Neural progenitor cell (in vitro differentiated cells): ENCODE data around the gene VSIG8. TPM values are rescaled to one million over a fixed set of nuclear protein-coding genes. Genes with fewer than 3 reads are reported as not detected.

ENCODE experiments used
- DNase-seq: peaks from one replicate; pipeline ENCODE4 v3.0.0-alpha.2; 2016; ENCODE audit warnings: low spot score
- H2AFZ ChIP-seq: fragments of 200-600 bp; sonication (generic); replicated peaks from 2 replicates; pipeline ENCODE4 v1.6.1; 2016; ENCODE audit warnings: antibody characterized with exemption
- H3F3A ChIP-seq: fragments of 200-600 bp; sonication (generic); 2 replicates; pipeline ENCODE4 v1.6.1; 2016; ENCODE audit warnings: antibody characterized with exemption, low read depth
- H3K27ac ChIP-seq: fragments of 200-600 bp; sonication (generic); 2 replicates; pipeline ENCODE4 v1.5.1; 2016; ENCODE audit warnings: mild to moderate bottlenecking
- H3K27me3 ChIP-seq: fragments of 200-600 bp; sonication (generic); 2 replicates; pipeline ENCODE4 v1.6.1; 2016; ENCODE audit warnings: mild to moderate bottlenecking, moderate library complexity
- H3K36me3 ChIP-seq: fragments of 200-600 bp; sonication (generic); 2 replicates; pipeline ENCODE4 v1.5.1; 2016
- H3K4me1 ChIP-seq: fragments of 200-600 bp; sonication (generic); 2 replicates; pipeline ENCODE4 v1.6.1; 2016; ENCODE audit warnings: mixed run types
- H3K4me2 ChIP-seq: fragments of 200-600 bp; sonication (generic); 2 replicates; pipeline ENCODE4 v1.6.1; 2016
- H3K4me3 ChIP-seq: fragments of 200-600 bp; sonication (generic); 2 replicates; pipeline ENCODE4 v1.5.1; 2016
- H3K79me2 ChIP-seq: fragments of 200-600 bp; sonication (generic); 2 replicates; pipeline ENCODE4 v1.6.1; 2016; ENCODE audit warnings: low read depth
- H3K9ac ChIP-seq: fragments of 200-600 bp; sonication (generic); 2 replicates; pipeline ENCODE4 v1.6.1; 2016
- H3K9me3 ChIP-seq: fragments of 200-600 bp; sonication (generic); 2 replicates; pipeline ENCODE4 v1.5.1; 2016; ENCODE audit warnings: low read depth
- H4K20me1 ChIP-seq: fragments of 200-600 bp; sonication (generic); 2 replicates; pipeline ENCODE4 v1.6.1; 2016; ENCODE audit warnings: low read depth
- H3K27ac Mint-ChIP-seq: 3 replicates; pipeline ENCODE4 v1.8.0; 2021; ENCODE audit warnings: mixed read lengths
- H3K27me3 Mint-ChIP-seq: 2 replicates; pipeline ENCODE4 v1.8.0; 2022; ENCODE audit warnings: low read depth, mild to moderate bottlenecking, inconsistent platforms, moderate library complexity, mixed read lengths; ENCODE audit not compliant: insufficient read depth
- H3K36me3 Mint-ChIP-seq: 3 replicates; pipeline ENCODE4 v1.8.0; 2021; ENCODE audit warnings: mixed read lengths
- H3K4me1 Mint-ChIP-seq: 3 replicates; pipeline ENCODE4 v1.8.0; 2021; ENCODE audit warnings: mixed read lengths
- H3K4me3 Mint-ChIP-seq: 3 replicates; pipeline ENCODE4 v1.8.0; 2021; ENCODE audit warnings: mild to moderate bottlenecking, moderate library complexity, mixed read lengths
- H3K9me3 Mint-ChIP-seq: 3 replicates; pipeline ENCODE4 v1.8.0; 2020; ENCODE audit warnings: mixed read lengths
- EZH2 ChIP-seq: fragments of 200-600 bp; sonication (generic); IDR thresholded peaks from 2 replicates; pipeline ENCODE4 v1.6.1; 2017; ENCODE audit warnings: antibody characterized with exemption, mild to moderate bottlenecking, moderate library complexity
- EZH2phosphoT487 ChIP-seq: fragments of 200-600 bp; sonication (generic); IDR thresholded peaks from 2 replicates; pipeline ENCODE4 v1.6.1; 2017; ENCODE audit warnings: antibody characterized with exemption
- total RNA-seq: library from RNA; depleted of rRNA; stranded (reverse); fragments of >200 nt; gene quantifications from 2 replicates; pipeline ENCODE4 v1.2.3, GENCODE V29; 2015; ENCODE audit warnings: low replicate concordance
- TF ChIP-seq, protein P1 (sequence below): fragments of 200-600 bp; sonication (generic); IDR thresholded peaks from 2 replicates; pipeline ENCODE4 v1.5.1; 2017; ENCODE audit warnings: antibody characterized with exemption, mild to moderate bottlenecking

VSIG8 gene
- total RNA-seq, 1 donor from 2014 or later = not detected

DNA sequence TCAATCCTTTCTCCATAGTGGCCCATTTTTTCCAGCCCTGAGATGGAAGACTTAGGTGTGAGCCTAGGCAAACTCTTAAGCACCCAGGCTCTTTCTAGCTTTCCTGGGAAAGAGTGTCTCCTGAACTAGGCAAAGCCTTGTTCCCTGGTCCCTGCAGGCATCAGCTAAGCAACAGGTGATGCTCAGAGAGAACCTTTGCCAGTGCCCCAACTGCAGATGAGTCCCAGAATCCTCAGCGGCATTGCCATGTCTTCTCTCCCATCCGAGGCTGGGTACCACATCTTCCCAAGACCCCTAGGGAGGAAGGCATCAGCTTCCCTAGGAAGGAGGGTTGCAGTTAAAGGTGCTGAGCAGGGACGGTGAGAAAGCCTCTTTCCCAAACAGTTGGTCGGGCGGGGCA lies 8.2 kb upstream of the VSIG8 start:
- DNase-seq = no peak
- no peaks in the 10 kb centered on the region for H3K36me3 ChIP-seq
- no peak overlapping the region for H3K4me3 Mint-ChIP-seq
- H3K27me3 Mint-ChIP-seq = peaks cover 7% of the 10 kb centered on the region
- no peak overlapping the region for H3K27ac Mint-ChIP-seq
- H3K4me2 ChIP-seq = no peak overlapping the region
- no peaks in the 10 kb centered on the region for H3K36me3 Mint-ChIP-seq
- no peak overlapping the region for H2AFZ ChIP-seq
- no peak overlapping the region for H3K9ac ChIP-seq
- peaks cover 14% of the 10 kb centered on the region for H3K4me1 Mint-ChIP-seq
- no peaks in the 10 kb centered on the region for H3F3A ChIP-seq
- H4K20me1 ChIP-seq = no peaks in the 10 kb centered on the region
- H3K4me3 ChIP-seq = no peak overlapping the region
- no peaks in the 10 kb centered on the region for H3K9me3 Mint-ChIP-seq
- no peak overlapping the region for H3K27ac ChIP-seq
- no peaks in the 10 kb centered on the region for H3K9me3 ChIP-seq
- no peaks in the 10 kb centered on the region for H3K79me2 ChIP-seq
- H3K27me3 ChIP-seq = no peaks in the 10 kb centered on the region
- TF ChIP-seq EZH2phosphoT487 (no peak), EZH2 (no peak)
- TF ChIP-seq, protein P1, sequence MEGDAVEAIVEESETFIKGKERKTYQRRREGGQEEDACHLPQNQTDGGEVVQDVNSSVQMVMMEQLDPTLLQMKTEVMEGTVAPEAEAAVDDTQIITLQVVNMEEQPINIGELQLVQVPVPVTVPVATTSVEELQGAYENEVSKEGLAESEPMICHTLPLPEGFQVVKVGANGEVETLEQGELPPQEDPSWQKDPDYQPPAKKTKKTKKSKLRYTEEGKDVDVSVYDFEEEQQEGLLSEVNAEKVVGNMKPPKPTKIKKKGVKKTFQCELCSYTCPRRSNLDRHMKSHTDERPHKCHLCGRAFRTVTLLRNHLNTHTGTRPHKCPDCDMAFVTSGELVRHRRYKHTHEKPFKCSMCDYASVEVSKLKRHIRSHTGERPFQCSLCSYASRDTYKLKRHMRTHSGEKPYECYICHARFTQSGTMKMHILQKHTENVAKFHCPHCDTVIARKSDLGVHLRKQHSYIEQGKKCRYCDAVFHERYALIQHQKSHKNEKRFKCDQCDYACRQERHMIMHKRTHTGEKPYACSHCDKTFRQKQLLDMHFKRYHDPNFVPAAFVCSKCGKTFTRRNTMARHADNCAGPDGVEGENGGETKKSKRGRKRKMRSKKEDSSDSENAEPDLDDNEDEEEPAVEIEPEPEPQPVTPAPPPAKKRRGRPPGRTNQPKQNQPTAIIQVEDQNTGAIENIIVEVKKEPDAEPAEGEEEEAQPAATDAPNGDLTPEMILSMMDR = no peak
- peaks cover 5% of the 10 kb centered on the region for H3K4me1 ChIP-seq

DNA sequence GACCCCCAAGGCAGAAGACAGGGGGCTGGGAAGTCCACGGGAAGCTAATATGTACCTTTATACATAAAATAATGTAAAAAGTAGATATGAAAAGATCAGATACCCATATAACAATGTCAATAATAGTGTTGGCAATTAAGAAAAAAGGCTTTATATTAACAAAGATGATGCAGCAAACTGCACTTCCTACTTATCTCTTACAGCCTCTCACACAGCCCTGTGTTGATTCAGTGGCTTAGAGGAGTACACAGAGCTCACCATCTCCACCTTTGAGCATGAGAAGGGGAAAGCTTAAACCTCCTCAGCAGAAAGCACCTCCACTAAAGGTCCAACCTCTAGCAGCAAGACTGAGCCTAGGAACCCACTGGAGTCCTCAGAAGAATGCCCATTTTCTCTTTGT lies 7.2 kb upstream of the VSIG8 start:
- Mint-ChIP-seq H3K9me3 (no peaks in the 10 kb centered on the region), H3K4me1 (peaks cover 14% of the 10 kb centered on the region), H3K36me3 (no peaks in the 10 kb centered on the region), H3K4me3 (no peak overlapping the region), H3K27ac (peak overlapping the region; percentile 80), H3K27me3 (peaks cover 9% of the 10 kb centered on the region)
- no peak for DNase-seq
- Histone ChIP-seq H3K36me3 (no peaks in the 10 kb centered on the region), H3K27ac (no peak overlapping the region), H3K9me3 (no peaks in the 10 kb centered on the region), H4K20me1 (no peaks in the 10 kb centered on the region), H3K9ac (no peak overlapping the region), H2AFZ (no peak overlapping the region), H3K4me3 (no peak overlapping the region), H3K27me3 (no peaks in the 10 kb centered on the region), H3K4me1 (peaks cover 14% of the 10 kb centered on the region), H3K4me2 (no peak overlapping the region), H3K79me2 (no peaks in the 10 kb centered on the region), H3F3A (no peaks in the 10 kb centered on the region)
- TF ChIP-seq, protein P1 = no peak
- TF ChIP-seq EZH2phosphoT487 = no peak
- TF ChIP-seq EZH2 = no peak

DNA sequence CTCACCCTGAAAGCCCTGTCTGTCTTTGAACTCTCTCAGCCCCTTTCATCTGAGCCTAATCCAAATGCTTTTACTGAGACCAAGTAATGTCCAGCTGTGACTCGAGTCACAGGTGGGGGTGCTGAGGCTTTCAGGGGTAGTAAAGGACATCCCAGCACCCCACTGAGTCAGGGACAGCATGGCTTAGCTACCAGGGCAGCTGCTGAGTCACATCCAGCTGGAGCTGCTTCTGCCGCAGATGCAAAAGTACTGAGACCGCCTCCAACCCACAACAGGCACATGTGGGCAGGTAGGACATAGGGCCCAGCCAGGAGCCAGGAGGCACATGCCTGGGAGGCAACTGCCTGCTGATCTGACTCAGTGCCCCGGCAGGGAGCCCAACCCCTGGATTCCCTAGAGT lies 6.7 kb upstream of the VSIG8 start:
- TF ChIP-seq EZH2 (no peak), EZH2phosphoT487 (no peak)
- TF ChIP-seq, protein P1 = no peak
- no peaks in the 10 kb centered on the region for H3K36me3 ChIP-seq
- peaks cover 8% of the 10 kb centered on the region for H3K27me3 Mint-ChIP-seq
- H3K79me2 ChIP-seq = no peaks in the 10 kb centered on the region
- DNase-seq = no peak
- H3K9ac ChIP-seq = no peak overlapping the region
- no peaks in the 10 kb centered on the region for H3K36me3 Mint-ChIP-seq
- no peak overlapping the region for H3K4me3 ChIP-seq
- peaks cover 14% of the 10 kb centered on the region for H3K4me1 Mint-ChIP-seq
- H3K27ac ChIP-seq = no peak overlapping the region
- no peak overlapping the region for H3K4me2 ChIP-seq
- H3F3A ChIP-seq = no peaks in the 10 kb centered on the region
- H3K27me3 ChIP-seq = no peaks in the 10 kb centered on the region
- no peaks in the 10 kb centered on the region for H4K20me1 ChIP-seq
- H3K4me3 Mint-ChIP-seq = no peak overlapping the region
- peaks cover 1% of the 10 kb centered on the region for H3K9me3 Mint-ChIP-seq
- H3K4me1 ChIP-seq = peaks cover 14% of the 10 kb centered on the region
- H3K9me3 ChIP-seq = no peaks in the 10 kb centered on the region
- peak overlapping the region; percentile 69 for H3K27ac Mint-ChIP-seq
- no peak overlapping the region for H2AFZ ChIP-seq
